ENCODE measurements around the gene MYO1D.

DNA sequence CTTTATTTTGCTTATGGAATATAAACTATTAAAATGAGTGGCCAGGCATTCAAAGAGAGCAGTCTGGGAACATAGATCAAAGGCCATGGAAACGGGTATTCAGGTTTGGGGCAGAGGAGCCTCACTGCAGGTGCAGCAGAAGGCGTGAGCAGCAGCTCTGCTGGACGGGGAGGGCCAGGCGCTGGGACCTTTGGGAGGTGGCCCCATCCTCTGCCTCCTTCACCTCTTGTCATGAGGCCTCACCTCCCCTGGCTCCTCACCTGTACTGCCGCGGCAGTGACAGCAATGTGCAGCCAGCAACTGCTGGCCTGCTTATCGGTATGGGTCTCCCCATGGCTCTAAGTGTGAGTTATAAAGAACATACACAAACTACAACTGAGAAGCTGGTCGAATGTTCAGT is 280.7 kb downstream of the MYO1D start:
- TF ChIP-seq, protein P1, sequence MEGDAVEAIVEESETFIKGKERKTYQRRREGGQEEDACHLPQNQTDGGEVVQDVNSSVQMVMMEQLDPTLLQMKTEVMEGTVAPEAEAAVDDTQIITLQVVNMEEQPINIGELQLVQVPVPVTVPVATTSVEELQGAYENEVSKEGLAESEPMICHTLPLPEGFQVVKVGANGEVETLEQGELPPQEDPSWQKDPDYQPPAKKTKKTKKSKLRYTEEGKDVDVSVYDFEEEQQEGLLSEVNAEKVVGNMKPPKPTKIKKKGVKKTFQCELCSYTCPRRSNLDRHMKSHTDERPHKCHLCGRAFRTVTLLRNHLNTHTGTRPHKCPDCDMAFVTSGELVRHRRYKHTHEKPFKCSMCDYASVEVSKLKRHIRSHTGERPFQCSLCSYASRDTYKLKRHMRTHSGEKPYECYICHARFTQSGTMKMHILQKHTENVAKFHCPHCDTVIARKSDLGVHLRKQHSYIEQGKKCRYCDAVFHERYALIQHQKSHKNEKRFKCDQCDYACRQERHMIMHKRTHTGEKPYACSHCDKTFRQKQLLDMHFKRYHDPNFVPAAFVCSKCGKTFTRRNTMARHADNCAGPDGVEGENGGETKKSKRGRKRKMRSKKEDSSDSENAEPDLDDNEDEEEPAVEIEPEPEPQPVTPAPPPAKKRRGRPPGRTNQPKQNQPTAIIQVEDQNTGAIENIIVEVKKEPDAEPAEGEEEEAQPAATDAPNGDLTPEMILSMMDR (IDR thresholded peaks at IDR 0.05; ENCODE audit: insufficient read depth, low read depth, low read length) = no peak
- no peak for TF ChIP-seq EZH2 (IDR thresholded peaks at IDR 0.05; ENCODE audit: insufficient read depth, low read length)
